ENCODE data around the gene ZNF771.
A peak's percentile ranks its signal among the peaks of the same experiment; 100 is the strongest.
"Not testable (repeated sequence)": the region's sequence is repeated elsewhere in the genome, so short reads cannot be mapped to it uniquely, and the experiment has no call there.

The ZNF771 gene

GRCh38 chr16:30376461-30376902 lies 30.9 kb upstream of the ZNF771 start:
- DNase-seq = no peak

DNA sequence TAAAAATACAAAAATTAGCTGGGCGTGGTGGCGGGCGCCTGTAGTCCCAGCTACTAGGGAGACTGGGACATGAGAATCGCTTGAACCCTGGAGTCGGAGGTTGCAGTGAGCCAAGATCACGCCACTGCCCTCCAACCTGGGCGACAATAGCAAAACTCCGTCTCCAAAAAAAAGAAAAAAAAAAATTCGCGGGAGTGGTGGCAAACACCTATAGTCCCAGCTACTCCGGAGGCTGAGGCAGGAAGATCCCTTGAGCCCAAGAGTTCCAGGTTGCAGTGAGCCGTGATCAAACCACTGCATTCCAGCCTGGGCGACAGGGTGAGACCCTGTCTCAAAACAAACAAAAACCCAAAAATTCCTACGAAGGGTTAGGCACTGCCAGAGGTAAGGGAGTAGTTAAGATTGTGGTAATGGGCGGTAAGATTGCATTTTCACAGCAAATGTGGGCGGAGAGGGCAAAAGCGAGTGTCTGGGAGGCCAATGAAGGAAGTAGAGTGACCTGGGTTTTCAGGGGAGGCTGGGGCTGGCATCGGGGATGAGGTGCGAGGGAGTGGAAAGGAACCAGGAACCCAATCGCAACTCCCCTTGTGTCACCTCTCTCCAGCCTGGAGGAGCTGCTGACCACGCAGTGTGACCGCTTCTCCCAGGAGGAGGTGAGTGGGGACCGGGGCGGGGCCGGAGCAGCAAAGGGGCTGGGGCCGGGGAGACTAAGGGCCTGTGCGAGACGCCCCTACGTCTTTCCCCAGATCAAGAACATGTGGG lies 30.2 kb upstream of the ZNF771 start:
- DNase-seq = no peak

GRCh38 chr16:30377812-30378235 lies 29.6 kb upstream of the ZNF771 start:
- DNase-seq = peak; percentile 89

GRCh38 chr16:30378236-30379157 lies 28.9 kb upstream of the ZNF771 start:
- peak; percentile 98 for DNase-seq

- no peak for DNase-seq
Measured at GRCh38 chr16:30379158-30379783, 28.1 kb upstream of the ZNF771 start.

GRCh38 chr16:30380072-30380802 lies 27.2 kb upstream of the ZNF771 start:
- no peak for DNase-seq

DNA sequence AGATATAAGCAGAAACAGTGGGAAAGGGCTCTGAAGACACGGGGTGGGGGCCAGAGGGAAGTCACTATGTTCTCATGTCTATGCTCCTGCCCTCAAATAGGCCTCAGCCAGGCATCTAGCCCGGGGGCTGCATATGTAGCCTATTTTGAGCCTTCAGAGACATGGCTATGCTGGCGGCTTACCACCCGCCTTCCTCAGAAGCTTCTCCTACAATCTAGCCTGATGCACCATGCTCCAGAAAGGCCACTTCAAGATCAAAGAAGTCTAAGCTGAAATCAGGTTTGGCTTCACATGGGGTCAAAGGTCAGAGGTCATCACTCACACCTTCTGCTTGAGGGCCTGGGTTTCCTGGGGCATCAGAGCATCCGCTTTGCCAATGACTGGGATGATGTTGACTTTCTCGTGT lies 26.6 kb upstream of the ZNF771 start:
- DNase-seq = no peak

- DNase-seq = no peak
Measured at GRCh38 chr16:30381291-30382041, 25.9 kb upstream of the ZNF771 start.

- DNase-seq = peak; percentile 71
Measured at GRCh38 chr16:30382111-30382881, 25.1 kb upstream of the ZNF771 start, which contains the start of gene SEPTIN1. Gene SEPTIN1 (minus strand): TSS chr16:30382561. CDS start chr16:30382542, 19 bp downstream.

- no peak for DNase-seq
Measured at GRCh38 chr16:30383521-30383920, 23.9 kb upstream of the ZNF771 start.

GRCh38 chr16:30394592-30395154 lies 12.7 kb upstream of the ZNF771 start:
- DNase-seq = no peak

DNA sequence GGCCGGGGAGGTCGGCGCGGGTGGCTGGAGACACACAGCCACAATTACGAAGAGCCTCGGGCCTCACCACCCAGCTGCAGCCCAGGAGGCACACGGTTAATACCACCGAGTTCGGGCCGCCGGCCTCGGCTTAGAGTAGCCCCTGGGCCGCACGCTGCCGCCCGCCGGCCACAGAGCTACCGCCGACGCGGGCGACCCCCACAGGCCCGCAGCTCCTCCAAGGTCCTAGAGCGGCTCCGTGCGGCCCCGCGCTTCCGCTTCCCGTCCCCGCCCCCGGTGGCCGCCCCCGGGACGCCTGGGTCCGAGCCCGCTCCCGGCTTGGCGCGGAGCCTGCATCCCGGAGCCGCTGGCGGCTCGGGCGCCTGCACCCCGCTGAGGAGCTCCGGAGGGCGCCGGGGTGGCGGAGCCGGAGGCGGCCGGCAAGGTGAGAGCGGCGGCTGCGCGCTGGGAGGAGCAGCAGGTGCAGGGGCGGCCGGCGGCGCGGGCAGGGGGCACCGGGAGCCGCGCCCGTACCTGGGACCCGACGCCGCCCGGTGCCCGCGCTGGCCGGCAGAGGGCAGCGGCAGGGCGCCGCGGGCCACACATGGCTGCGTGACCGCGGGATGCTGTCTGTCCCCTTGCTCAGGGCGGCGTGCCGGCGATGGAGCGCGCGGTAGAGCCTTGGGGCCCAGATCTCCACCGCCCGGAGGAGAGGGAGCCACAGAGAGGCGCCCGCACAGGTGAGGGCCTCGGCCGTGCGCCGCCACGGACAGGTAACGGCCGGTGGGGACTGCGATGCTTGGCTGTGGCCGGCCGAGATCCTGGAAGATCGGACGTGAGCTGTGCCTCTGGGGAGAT lies 12.0 kb upstream of the ZNF771 start, which contains the start of gene ZNF48:
TSS of gene ZNF48 (plus strand) at position 266 of the 837 bp plus-strand sequence. CDS start at position 641, 375 bp downstream.
- peak; percentile 34 for DNase-seq

- DNase-seq = no peak
Measured at GRCh38 chr16:30395992-30396585, 11.3 kb upstream of the ZNF771 start.

DNA sequence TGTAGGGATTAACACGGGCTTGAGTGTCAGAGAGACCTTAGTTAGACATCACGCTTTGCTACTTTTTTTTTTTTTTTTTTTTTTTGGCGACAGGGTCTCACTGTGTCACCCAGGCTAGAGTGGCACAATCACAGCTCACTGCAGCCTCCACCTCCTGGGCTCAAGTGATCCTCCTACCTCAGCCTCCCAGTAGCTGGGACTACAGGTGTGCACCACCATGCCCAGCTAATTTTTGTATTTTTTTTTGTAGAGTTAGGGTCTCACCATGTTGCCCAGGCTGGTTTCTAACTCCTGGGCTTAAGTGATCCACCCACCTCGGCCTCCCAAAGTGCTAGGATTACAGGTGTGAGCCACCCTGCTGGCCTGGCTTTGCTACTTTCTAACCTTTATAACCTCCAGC lies 10.8 kb upstream of the ZNF771 start:
- not testable (repeated sequence) for DNase-seq

GRCh38 chr16:30397056-30397455 lies 10.3 kb upstream of the ZNF771 start:
- no peak for DNase-seq

GRCh38 chr16:30397776-30398660 lies 9.4 kb upstream of the ZNF771 start:
- no peak for DNase-seq

- DNase-seq = no peak
Measured at GRCh38 chr16:30398661-30399434, 8.6 kb upstream of the ZNF771 start.
